Mesendoderm (in vitro differentiated cells): ENCODE measurements around the gene FGF11.

Experiments used
- DNase-seq: peaks from one replicate; pipeline ENCODE4 v3.0.0; 2013
- H2AK5ac ChIP-seq: 2 replicates; pipeline ENCODE4 v1.6.1; 2013; ENCODE audit warnings: low read length, inconsistent platforms
- H2BK120ac ChIP-seq: 2 replicates; pipeline ENCODE4 v1.6.1; 2013; ENCODE audit warnings: low read depth, mild to moderate bottlenecking, low read length, moderate library complexity, mixed read lengths
- H2BK15ac ChIP-seq: replicated peaks from 2 replicates; pipeline ENCODE4 v1.6.1; 2013; ENCODE audit warnings: low read depth, mild to moderate bottlenecking, moderate library complexity
- H2BK5ac ChIP-seq: 2 replicates; pipeline ENCODE4 v1.6.1; 2013; ENCODE audit warnings: low read length, inconsistent platforms
- H3K18ac ChIP-seq: 2 replicates; pipeline ENCODE4 v1.6.1; 2013; ENCODE audit warnings: mild to moderate bottlenecking, low read length, mixed read lengths
- H3K23ac ChIP-seq: one replicate; pipeline ENCODE4 v1.6.1; 2013; ENCODE audit warnings: low read length
- H3K27ac ChIP-seq: 2 replicates; pipeline ENCODE4 v1.5.1; 2013; ENCODE audit warnings: low read depth, mild to moderate bottlenecking, inconsistent platforms, low read length, moderate library complexity
- H3K27me3 ChIP-seq: 2 replicates; pipeline ENCODE4 v1.6.1; 2013; ENCODE audit warnings: low read length, control low read depth, mild to moderate bottlenecking, inconsistent platforms; ENCODE audit not compliant: insufficient read depth, poor library complexity
- H3K36me3 ChIP-seq: 2 replicates; pipeline ENCODE4 v1.6.1; 2013; ENCODE audit warnings: low read length, inconsistent platforms; ENCODE audit not compliant: control insufficient read depth, insufficient read depth
- H3K4ac ChIP-seq: one replicate; pipeline ENCODE4 v1.6.1; 2013; ENCODE audit warnings: low read depth, mild to moderate bottlenecking, low read length, moderate library complexity
- H3K4me1 ChIP-seq: 2 replicates; pipeline ENCODE4 v1.6.1; 2013; ENCODE audit warnings: low read depth, low read length, inconsistent platforms; ENCODE audit not compliant: control insufficient read depth
- H3K4me2 ChIP-seq: 2 replicates; pipeline ENCODE4 v1.6.1; 2013; ENCODE audit warnings: low read length
- H3K4me3 ChIP-seq: 2 replicates; pipeline ENCODE4 v1.5.1; 2013; ENCODE audit warnings: mild to moderate bottlenecking, low read length
- H3K56ac ChIP-seq: one replicate; pipeline ENCODE4 v1.6.1; 2013; ENCODE audit warnings: low read length
- H3K79me1 ChIP-seq: 2 replicates; pipeline ENCODE4 v1.6.1; 2013; ENCODE audit warnings: low read length, inconsistent platforms
- H3K79me2 ChIP-seq: 2 replicates; pipeline ENCODE4 v1.6.1; 2013; ENCODE audit warnings: mild to moderate bottlenecking, low read length; ENCODE audit not compliant: control insufficient read depth, insufficient read depth
- H3K9ac ChIP-seq: 2 replicates; pipeline ENCODE4 v1.6.1; 2013; ENCODE audit warnings: low read length, inconsistent platforms
- H4K5ac ChIP-seq: one replicate; pipeline ENCODE4 v1.6.1; 2013; ENCODE audit warnings: low read length
- H4K8ac ChIP-seq: one replicate; pipeline ENCODE4 v1.6.1; 2013; ENCODE audit warnings: low read depth, mild to moderate bottlenecking, control low read depth, low read length, moderate library complexity
- WGBS: extraction: QIAGEN DNeasy Blood & Tissue Kit; methylation state at CpG from one replicate; pipeline ENCODE4 v1.1.7; 2013; ENCODE audit warnings: low lambda C conversion rate, missing lambda C conversion rate; ENCODE audit not compliant: insufficient coverage; ENCODE audit errors: extremely low coverage; 5-methylcytosine and 5-hydroxymethylcytosine counted together

The FGF11 gene

DNA sequence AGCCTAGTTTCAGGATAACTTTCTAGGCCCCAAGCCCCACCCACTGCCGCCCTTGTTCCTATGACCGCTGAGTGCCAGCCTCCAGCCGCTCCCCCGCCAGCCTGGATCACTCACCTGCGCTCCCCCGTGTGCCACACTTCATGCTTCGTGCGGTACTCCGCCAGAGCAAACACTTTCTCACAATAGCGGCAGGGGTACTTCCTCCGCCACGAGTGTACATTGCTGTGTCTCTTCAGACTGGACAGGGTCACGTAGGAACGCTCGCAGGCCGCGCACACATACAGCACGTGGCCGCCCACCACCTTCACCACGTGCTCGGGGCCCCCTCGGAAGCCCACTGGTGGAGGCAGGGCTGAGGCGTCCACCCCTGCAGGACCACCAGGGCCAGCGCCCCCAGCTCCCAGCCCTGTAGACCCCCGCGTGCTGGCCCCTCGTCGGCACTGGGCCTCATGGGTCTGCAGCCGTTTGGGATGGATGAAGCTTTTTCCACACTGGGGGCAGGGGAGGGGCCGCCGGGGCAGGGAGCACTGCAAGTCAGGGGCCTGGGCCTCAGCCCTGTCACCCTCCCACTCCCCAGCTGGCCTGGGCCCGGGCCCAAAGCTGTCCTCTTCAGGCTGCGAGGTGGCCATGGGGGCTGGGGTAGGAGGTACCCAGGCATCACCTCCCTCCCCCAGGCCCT lies 26.4 kb downstream of the FGF11 start:
- Histone ChIP-seq H3K4ac (no peak overlapping the region), H3K18ac (no peak overlapping the region), H3K79me2 (no peaks in the 10 kb centered on the region), H2AK5ac (no peak overlapping the region), H2BK5ac (no peak overlapping the region), H2BK15ac (no peak overlapping the region), H3K36me3 (peaks cover 3% of the 10 kb centered on the region), H3K4me2 (no peak overlapping the region), H3K27me3 (no peaks in the 10 kb centered on the region), H3K27ac (no peak overlapping the region), H3K9ac (no peak overlapping the region), H3K79me1 (peaks cover 2% of the 10 kb centered on the region), H3K56ac (no peak overlapping the region), H4K5ac (no peak overlapping the region), H4K8ac (no peak overlapping the region), H3K4me1 (no peaks in the 10 kb centered on the region), H3K23ac (no peak overlapping the region), H2BK120ac (no peak overlapping the region), H3K4me3 (no peak overlapping the region)
- DNase-seq: no peak
- no CpG with 5 or more reads among the region's 33 CpGs for WGBS

DNA sequence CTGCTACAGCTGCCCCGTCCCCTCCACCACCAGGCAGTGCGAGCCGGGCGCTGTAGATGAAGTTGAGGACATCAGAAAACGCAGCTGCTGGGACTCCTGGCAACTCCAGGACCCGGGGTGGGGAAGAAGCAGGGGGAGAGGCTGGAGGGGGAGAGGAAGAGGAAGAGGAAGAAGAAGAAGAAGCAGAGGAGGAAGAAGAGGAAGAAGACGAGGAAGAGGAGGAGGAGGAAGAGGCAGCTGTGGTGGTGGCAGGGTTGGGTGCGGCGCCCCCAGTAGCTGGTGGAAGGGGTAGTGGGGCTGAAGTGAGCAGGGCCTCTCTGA lies 27.0 kb downstream of the FGF11 start:
- H3K79me2 ChIP-seq: no peaks in the 10 kb centered on the region
- WGBS: no CpG with 5 or more reads among the region's 9 CpGs
- no peak overlapping the region for H3K4me3 ChIP-seq
- no peak overlapping the region for H3K27ac ChIP-seq
- no peak for DNase-seq
- no peak overlapping the region for H3K4me2 ChIP-seq
- H4K8ac ChIP-seq: no peak overlapping the region
- no peak overlapping the region for H2BK15ac ChIP-seq
- H3K27me3 ChIP-seq: no peaks in the 10 kb centered on the region
- H3K4me1 ChIP-seq: no peaks in the 10 kb centered on the region
- no peak overlapping the region for H3K23ac ChIP-seq
- H3K56ac ChIP-seq: no peak overlapping the region
- peaks cover 3% of the 10 kb centered on the region for H3K36me3 ChIP-seq
- no peak overlapping the region for H4K5ac ChIP-seq
- no peak overlapping the region for H3K4ac ChIP-seq
- H2BK120ac ChIP-seq: no peak overlapping the region
- H2BK5ac ChIP-seq: no peak overlapping the region
- peaks cover 2% of the 10 kb centered on the region for H3K79me1 ChIP-seq
- H3K9ac ChIP-seq: no peak overlapping the region
- H2AK5ac ChIP-seq: no peak overlapping the region
- no peak overlapping the region for H3K18ac ChIP-seq

GRCh38 chr17:7466639-7467341 lies 27.5 kb downstream of the FGF11 start:
- Histone ChIP-seq H3K27me3 (no peaks in the 10 kb centered on the region), H3K27ac (no peak overlapping the region), H3K4me1 (no peaks in the 10 kb centered on the region), H4K5ac (no peak overlapping the region), H2BK120ac (no peak overlapping the region), H2BK15ac (no peak overlapping the region), H3K4me3 (no peak overlapping the region), H2BK5ac (no peak overlapping the region), H3K79me2 (no peaks in the 10 kb centered on the region), H3K36me3 (peaks cover 3% of the 10 kb centered on the region), H3K23ac (no peak overlapping the region), H3K18ac (no peak overlapping the region), H2AK5ac (no peak overlapping the region), H3K56ac (no peak overlapping the region), H3K4me2 (no peak overlapping the region), H3K4ac (no peak overlapping the region), H4K8ac (no peak overlapping the region), H3K9ac (no peak overlapping the region), H3K79me1 (peaks cover 4% of the 10 kb centered on the region)
- WGBS: no CpG with 5 or more reads among the region's 16 CpGs
- no peak for DNase-seq

- no peak for DNase-seq
- WGBS: no CpG with 5 or more reads among the region's 3 CpGs
- Histone ChIP-seq H3K23ac (no peak overlapping the region), H4K5ac (no peak overlapping the region), H2BK5ac (no peak overlapping the region), H3K56ac (no peak overlapping the region), H3K9ac (no peak overlapping the region), H3K27ac (no peak overlapping the region), H3K27me3 (no peaks in the 10 kb centered on the region), H3K4ac (no peak overlapping the region), H3K79me2 (no peaks in the 10 kb centered on the region), H2BK15ac (no peak overlapping the region), H2BK120ac (no peak overlapping the region), H3K79me1 (peaks cover 5% of the 10 kb centered on the region), H3K4me3 (no peak overlapping the region), H3K18ac (no peak overlapping the region), H3K4me2 (no peak overlapping the region), H4K8ac (no peak overlapping the region), H2AK5ac (no peak overlapping the region), H3K36me3 (peaks cover 3% of the 10 kb centered on the region), H3K4me1 (no peaks in the 10 kb centered on the region)
These were observed 28.2 kb downstream of the FGF11 start for GRCh38 chr17:7467498-7467897.

- no peak overlapping the region for H3K27ac ChIP-seq
- H3K79me1 ChIP-seq: peaks cover 5% of the 10 kb centered on the region
- no peak overlapping the region for H3K56ac ChIP-seq
- DNase-seq: no peak
- H2BK120ac ChIP-seq: no peak overlapping the region
- no peak overlapping the region for H3K9ac ChIP-seq
- no peak overlapping the region for H4K8ac ChIP-seq
- H3K18ac ChIP-seq: no peak overlapping the region
- H3K4ac ChIP-seq: no peak overlapping the region
- H3K79me2 ChIP-seq: no peaks in the 10 kb centered on the region
- H3K4me1 ChIP-seq: no peaks in the 10 kb centered on the region
- H3K36me3 ChIP-seq: peaks cover 3% of the 10 kb centered on the region
- no peak overlapping the region for H3K4me2 ChIP-seq
- H2AK5ac ChIP-seq: no peak overlapping the region
- no peak overlapping the region for H3K4me3 ChIP-seq
- WGBS: no CpG with 5 or more reads among the region's 11 CpGs
- H2BK5ac ChIP-seq: no peak overlapping the region
- no peak overlapping the region for H3K23ac ChIP-seq
- H2BK15ac ChIP-seq: no peak overlapping the region
- no peaks in the 10 kb centered on the region for H3K27me3 ChIP-seq
- H4K5ac ChIP-seq: no peak overlapping the region
These were observed 29.0 kb downstream of the FGF11 start for GRCh38 chr17:7468290-7468689.
